Upper lobe of left lung (tissue), 4 donors: ENCODE data around the gene ALPG.

ENCODE experiments used
- POLR2AphosphoS5 ChIP-seq, 2 donors: sonication (generic); formaldehyde crosslinking; IDR thresholded peaks; one replicate each; pipeline ENCODE4 v1.5.1; 2017; ENCODE audit warnings: antibody characterized with exemption in 2 of 2
- TF ChIP-seq, protein P1 (sequence below), 6 experiments: fragments of 450-650 bp in 4 of 6; fragments of 200-600 bp in 2 of 6; sonication (generic) in 2 of 6; IDR thresholded peaks; one replicate each; pipeline ENCODE4 v1.5.1; 2016 to 2019; ENCODE audit warnings: antibody characterized with exemption in 6 of 6

DNA sequence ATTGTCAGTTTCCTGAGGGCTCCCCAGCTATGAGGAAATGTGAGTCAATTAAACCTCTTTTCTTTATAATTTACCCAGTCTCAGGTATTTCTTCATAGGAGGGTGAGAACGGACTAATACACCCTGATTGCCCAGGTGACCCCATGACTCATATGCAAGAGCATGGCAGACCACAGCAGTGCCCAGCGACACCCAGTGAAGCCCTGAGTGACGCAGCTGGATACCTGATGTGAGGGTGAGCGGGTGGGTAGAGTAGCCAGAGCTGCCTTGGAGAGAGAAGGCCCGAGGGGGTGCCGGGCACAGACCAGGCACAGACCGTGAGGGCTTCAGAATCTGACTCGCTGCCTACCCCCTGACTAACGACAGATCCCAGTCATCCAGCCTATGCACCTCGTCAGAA lies 15.4 kb downstream of the ALPG start:
- TF ChIP-seq, protein P1, sequence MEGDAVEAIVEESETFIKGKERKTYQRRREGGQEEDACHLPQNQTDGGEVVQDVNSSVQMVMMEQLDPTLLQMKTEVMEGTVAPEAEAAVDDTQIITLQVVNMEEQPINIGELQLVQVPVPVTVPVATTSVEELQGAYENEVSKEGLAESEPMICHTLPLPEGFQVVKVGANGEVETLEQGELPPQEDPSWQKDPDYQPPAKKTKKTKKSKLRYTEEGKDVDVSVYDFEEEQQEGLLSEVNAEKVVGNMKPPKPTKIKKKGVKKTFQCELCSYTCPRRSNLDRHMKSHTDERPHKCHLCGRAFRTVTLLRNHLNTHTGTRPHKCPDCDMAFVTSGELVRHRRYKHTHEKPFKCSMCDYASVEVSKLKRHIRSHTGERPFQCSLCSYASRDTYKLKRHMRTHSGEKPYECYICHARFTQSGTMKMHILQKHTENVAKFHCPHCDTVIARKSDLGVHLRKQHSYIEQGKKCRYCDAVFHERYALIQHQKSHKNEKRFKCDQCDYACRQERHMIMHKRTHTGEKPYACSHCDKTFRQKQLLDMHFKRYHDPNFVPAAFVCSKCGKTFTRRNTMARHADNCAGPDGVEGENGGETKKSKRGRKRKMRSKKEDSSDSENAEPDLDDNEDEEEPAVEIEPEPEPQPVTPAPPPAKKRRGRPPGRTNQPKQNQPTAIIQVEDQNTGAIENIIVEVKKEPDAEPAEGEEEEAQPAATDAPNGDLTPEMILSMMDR (IDR thresholded peaks at IDR 0.05): no peak
- TF ChIP-seq POLR2AphosphoS5 (IDR thresholded peaks at IDR 0.05): no peak
